Mesenchymal stem cell (in vitro differentiated cells and primary cell): ENCODE results near the gene CD46.
A peak's percentile ranks its signal among the peaks of the same experiment; 100 is the strongest.

Source experiments
- DNase-seq: peaks from one replicate; pipeline ENCODE4 v3.0.0-alpha.2; 2013
- H2AFZ ChIP-seq: one replicate; pipeline ENCODE4 v1.6.1; 2013; ENCODE audit warnings: low read depth, mild to moderate bottlenecking, control low read depth, inconsistent platforms, low read length, moderate library complexity
- H2AK5ac ChIP-seq: 2 replicates; pipeline ENCODE4 v1.6.1; 2013; ENCODE audit warnings: low read length, moderate library complexity, mild to moderate bottlenecking, inconsistent platforms; ENCODE audit not compliant: severe bottlenecking
- H2BK120ac ChIP-seq: one replicate; pipeline ENCODE4 v1.6.1; 2013; ENCODE audit warnings: low read depth, mild to moderate bottlenecking, inconsistent platforms, low read length, moderate library complexity
- H2BK12ac ChIP-seq, 2 experiments: one replicate each; pipeline ENCODE4 v1.6.1; 2013; ENCODE audit warnings: inconsistent platforms in 2 of 2, low read length in 2 of 2, mild to moderate bottlenecking in 2 of 2, moderate library complexity in 2 of 2, control low read depth in 1 of 2
- H2BK15ac ChIP-seq: one replicate; pipeline ENCODE4 v1.6.1; 2013; ENCODE audit warnings: mild to moderate bottlenecking, low read depth, inconsistent platforms; ENCODE audit not compliant: poor library complexity, severe bottlenecking
- H2BK5ac ChIP-seq: 2 replicates; pipeline ENCODE4 v1.6.1; 2013; ENCODE audit warnings: low read depth, mild to moderate bottlenecking, low read length, control low read depth, inconsistent platforms; ENCODE audit not compliant: poor library complexity, severe bottlenecking
- H3K14ac ChIP-seq, 2 experiments: one replicate each; pipeline ENCODE4 v1.6.1; 2013; ENCODE audit warnings: inconsistent platforms in 2 of 2, low read length in 2 of 2, control low read depth in 1 of 2, mild to moderate bottlenecking in 1 of 2, moderate library complexity in 1 of 2
- H3K18ac ChIP-seq, 2 experiments: one replicate each; pipeline ENCODE4 v1.6.1; 2013; ENCODE audit warnings: inconsistent platforms in 2 of 2, low read length in 2 of 2, control low read depth in 1 of 2, low read depth in 1 of 2, mild to moderate bottlenecking in 1 of 2
- H3K23ac ChIP-seq, 2 experiments: one replicate each; pipeline ENCODE4 v1.6.1; 2013; ENCODE audit warnings: inconsistent platforms in 2 of 2, low read length in 2 of 2, mild to moderate bottlenecking in 2 of 2, moderate library complexity in 2 of 2, control low read depth in 1 of 2
- H3K27ac ChIP-seq: 2 replicates; pipeline ENCODE4 v1.5.1; 2013; ENCODE audit warnings: mild to moderate bottlenecking, moderate library complexity, low read length, control low read depth, inconsistent platforms; ENCODE audit not compliant: poor library complexity, severe bottlenecking
- H3K27me3 ChIP-seq, 2 experiments: 2 replicates each; pipeline versions ENCODE4 v1.6.1 to v1.7.0; 2013; ENCODE audit warnings: low read length in 2 of 2, mild to moderate bottlenecking in 2 of 2, moderate library complexity in 2 of 2, control low read depth in 1 of 2, inconsistent platforms in 1 of 2; ENCODE audit not compliant: control insufficient read depth in 1 of 2, insufficient read depth in 1 of 2
- H3K36me3 ChIP-seq, 2 experiments: 2 replicates each; pipeline versions ENCODE4 v1.6.1 to v1.7.0; 2013; ENCODE audit warnings: low read length in 2 of 2, control low read depth in 1 of 2, inconsistent platforms in 1 of 2, low read depth in 1 of 2, mild to moderate bottlenecking in 1 of 2; ENCODE audit not compliant: insufficient read depth in 2 of 2, control insufficient read depth in 1 of 2
- H3K4ac ChIP-seq, 2 experiments: one replicate each; pipeline ENCODE4 v1.6.1; 2013; ENCODE audit warnings: inconsistent platforms in 2 of 2, low read length in 2 of 2, mild to moderate bottlenecking in 2 of 2, moderate library complexity in 2 of 2, control low read depth in 1 of 2, low read depth in 1 of 2
- H3K4me1 ChIP-seq: 2 replicates; pipeline ENCODE4 v1.6.1; 2013; ENCODE audit warnings: low read depth, low read length, control low read depth; ENCODE audit not compliant: control insufficient read depth, insufficient read depth
- H3K4me2 ChIP-seq: 2 replicates; pipeline ENCODE4 v1.6.1; 2013; ENCODE audit warnings: low read length, mild to moderate bottlenecking, inconsistent platforms; ENCODE audit not compliant: poor library complexity, severe bottlenecking
- H3K4me3 ChIP-seq, 2 experiments: 2 replicates each; pipeline versions ENCODE4 v1.5.1 to v1.7.0; 2013; ENCODE audit warnings: low read length in 2 of 2, mild to moderate bottlenecking in 2 of 2, control low read depth in 1 of 2, low read depth in 1 of 2; ENCODE audit not compliant: insufficient read depth in 1 of 2
- H3K79me1 ChIP-seq: replicated peaks from 2 replicates; pipeline ENCODE4 v1.6.1; 2013; ENCODE audit warnings: mild to moderate bottlenecking, control low read depth, low read length, inconsistent platforms; ENCODE audit not compliant: poor library complexity, severe bottlenecking
- H3K9ac ChIP-seq: 2 replicates; pipeline ENCODE4 v1.7.0; 2013; ENCODE audit warnings: mild to moderate bottlenecking, low read length, moderate library complexity
- H3K9me3 ChIP-seq: 2 replicates; pipeline ENCODE4 v1.7.0; 2013; ENCODE audit warnings: mild to moderate bottlenecking, low read length; ENCODE audit not compliant: control insufficient read depth
- H4K8ac ChIP-seq: one replicate; pipeline ENCODE4 v1.6.1; 2013; ENCODE audit warnings: inconsistent platforms, mild to moderate bottlenecking, low read length, moderate library complexity
- H4K91ac ChIP-seq: one replicate; pipeline ENCODE4 v1.6.1; 2013; ENCODE audit warnings: mild to moderate bottlenecking, low read length, inconsistent platforms
- WGBS: methylation state at CpG from one replicate; pipeline ENCODE4 v1.1.7; 2013; ENCODE audit warnings: mixed read lengths; 5-methylcytosine and 5-hydroxymethylcytosine counted together

Gene CD46

GRCh38 chr1:207803678-207804077, 51.8 kb downstream of the CD46 start:
- peak overlapping the region in 1 of 2 experiments; percentile 35 for H3K4ac ChIP-seq
- H2AFZ ChIP-seq, result no peak overlapping the region
- no peak overlapping the region for H2BK5ac ChIP-seq
- H3K4me1 ChIP-seq, result peaks cover 11% of the 10 kb centered on the region
- no peak overlapping the region for H2BK12ac ChIP-seq
- H2BK120ac ChIP-seq, result no peak overlapping the region
- no peak overlapping the region for H3K4me2 ChIP-seq
- no peak for DNase-seq
- H3K4me3 ChIP-seq, result no peak overlapping the region
- no peaks in the 10 kb centered on the region for H3K9me3 ChIP-seq
- H3K14ac ChIP-seq, result no peak overlapping the region
- peaks cover 22 to 77% of the 10 kb centered on the region in 2 experiments for H3K36me3 ChIP-seq
- 93% methylated on average over 9 of the region's 9 CpGs for WGBS
- no peak overlapping the region for H3K27ac ChIP-seq
- peak overlapping the region; percentile 27 for H4K8ac ChIP-seq
- H3K23ac ChIP-seq, result no peak overlapping the region
- no peak overlapping the region for H2AK5ac ChIP-seq
- H3K79me1 ChIP-seq, result peaks cover 2% of the 10 kb centered on the region
- no peaks in the 10 kb centered on the region for H3K27me3 ChIP-seq
- no peak overlapping the region for H3K18ac ChIP-seq
- H4K91ac ChIP-seq, result no peak overlapping the region
- no peak overlapping the region for H3K9ac ChIP-seq
- no peak overlapping the region for H2BK15ac ChIP-seq

- Histone ChIP-seq H3K18ac (peak overlapping the region; percentile 41 to 42), H3K9me3 (no peaks in the 10 kb centered on the region), H2AK5ac (no peak overlapping the region), H3K23ac (peak overlapping the region in 1 of 2 experiments; percentile 18), H3K9ac (peak overlapping the region; percentile 4), H3K4me2 (no peak overlapping the region), H2BK12ac (peak overlapping the region; percentile 51 to 77), H2AFZ (no peak overlapping the region), H3K27ac (no peak overlapping the region), H3K14ac (peak overlapping the region in 1 of 2 experiments; percentile 93), H3K27me3 (no peaks in the 10 kb centered on the region), H4K91ac (peak overlapping the region; percentile 34), H2BK15ac (no peak overlapping the region), H3K4ac (no peak overlapping the region), H3K36me3 (peaks cover 22 to 82% of the 10 kb centered on the region in 2 experiments), H2BK5ac (no peak overlapping the region), H2BK120ac (no peak overlapping the region), H3K79me1 (peaks cover 2% of the 10 kb centered on the region), H3K4me1 (peaks cover 9% of the 10 kb centered on the region), H3K4me3 (no peak overlapping the region), H4K8ac (peak overlapping the region; percentile 38)
- WGBS, result 88% methylated on average over 5 of the region's 5 CpGs
- DNase-seq, result no peak
These were observed 53.0 kb downstream of the CD46 start for GRCh38 chr1:207804721-207805468.

GRCh38 chr1:207805841-207806421, 54.1 kb downstream of the CD46 start:
- H2BK120ac ChIP-seq, result peak overlapping the region; percentile 76
- no peak overlapping the region for H3K14ac ChIP-seq
- H3K23ac ChIP-seq, result no peak overlapping the region
- H2BK15ac ChIP-seq, result peak overlapping the region; percentile 77
- H3K27ac ChIP-seq, result no peak overlapping the region
- no peak overlapping the region for H2AK5ac ChIP-seq
- no peak overlapping the region for H2BK5ac ChIP-seq
- no peak overlapping the region for H3K4me3 ChIP-seq
- H4K91ac ChIP-seq, result peak overlapping the region; percentile 78
- H2AFZ ChIP-seq, result no peak overlapping the region
- no peaks in the 10 kb centered on the region for H3K27me3 ChIP-seq
- peak overlapping the region; percentile 14 to 23 for H2BK12ac ChIP-seq
- H3K79me1 ChIP-seq, result peaks cover 2% of the 10 kb centered on the region
- peak; percentile 96 for DNase-seq
- WGBS, result 25% methylated on average over 5 of the region's 5 CpGs
- H3K4me2 ChIP-seq, result no peak overlapping the region
- H3K36me3 ChIP-seq, result peaks cover 24 to 77% of the 10 kb centered on the region in 2 experiments
- H4K8ac ChIP-seq, result peak overlapping the region; percentile 54
- no peaks in the 10 kb centered on the region for H3K9me3 ChIP-seq
- H3K18ac ChIP-seq, result peak overlapping the region; percentile 44 to 87
- peaks cover 9% of the 10 kb centered on the region for H3K4me1 ChIP-seq
- peak overlapping the region; percentile 46 to 75 for H3K4ac ChIP-seq
- peak overlapping the region; percentile 52 for H3K9ac ChIP-seq
